ENCODE results near the gene NTM. TPM values are rescaled to one million over a fixed set of nuclear protein-coding genes. Genes with fewer than 3 reads are reported as not detected.

NTM gene
- total and polyA plus RNA-seq, 2 of the 8 experiments (the other 6 are each of a cell fraction or from before 2014, with no cell fraction given), result 13.4 to 20.0 TPM

GRCh38 chr11:131372234-131372962, 2.0 kb downstream of the NTM start (continued):
- TF ChIP-seq CHD7 (IDR thresholded peaks at IDR 0.05; ENCODE audit: insufficient replicate concordance, low read length) (no peak), RBBP5 (IDR thresholded peaks at IDR 0.05; ENCODE audit: borderline replicate concordance, low read depth, low read length) (no peak), RXRA (IDR thresholded peaks at IDR 0.05; ENCODE audit: insufficient read depth, low read depth, low read length) (no peak), HDAC6 (IDR thresholded peaks at IDR 0.05; ENCODE audit: low read depth, low read length) (no peak), FOSL1 (IDR thresholded peaks at IDR 0.05; ENCODE audit: insufficient read depth, low read depth, low read length) (no peak), CBX8 (IDR thresholded peaks at IDR 0.05; ENCODE audit: borderline replicate concordance, low read depth, low read length) (no peak), EGR1 (IDR thresholded peaks at IDR 0.05; ENCODE audit: borderline replicate concordance, low read depth, low read length) (no peak), SIN3A (conservative IDR thresholded peaks at IDR 0.05 in 1 of 2, IDR thresholded peaks at IDR 0.05 in 1 of 2; ENCODE audit: low read depth in 1 of 2, low read length in 2 of 2) (no peak), POU5F1 (IDR thresholded peaks at IDR 0.05; ENCODE audit: low read depth, low read length) (no peak)
